GM12878 (cell line): ENCODE results near the gene ALX4. TPM values are rescaled to one million over a fixed set of nuclear protein-coding genes. Genes with fewer than 3 reads are reported as not detected.

Experiments used
- ATAC-seq: fragments of 200-7000 bp; cut with Tn5 transposase; 3 replicates; pipeline ENCODE4 v1.9.1; 2020; ENCODE audit warnings: mild to moderate bottlenecking, moderate library complexity
- BruUV-seq: library from RNA; stranded (reverse); fragments of 400-500 nt; replicated peaks from 2 replicates; lab custom pipeline; 2021; lab: Mats Ljungman, UMichigan
- CTCF ChIA-PET: fragments of 300-600 bp; sonication (Branson Sonifier 250); formaldehyde crosslinking; extraction: SDS; loops from one replicate; lab custom pipeline; 2021; ENCODE audit warnings: inconsistent platforms; lab: Yijun Ruan, JAX
- POLR2A ChIA-PET: fragments of 350-600 bp; formaldehyde crosslinking; extraction: SDS; loops from one replicate; lab custom pipeline; 2021; ENCODE audit warnings: inconsistent platforms; lab: Charles Lee
- RAD21 ChIA-PET: fragments of 300-600 bp; sonication (Branson Sonifier 250); formaldehyde crosslinking; loops from one replicate; lab custom pipeline; 2023; ENCODE audit warnings: antibody characterized with exemption; ENCODE audit not compliant: unreplicated experiment; lab: Charles Lee
- SMC1A ChIA-PET: fragments of 300-600 bp; sonication (Branson Sonifier 250); formaldehyde crosslinking; loops from one replicate; lab custom pipeline; 2023; ENCODE audit not compliant: unreplicated experiment, uncharacterized antibody; lab: Charles Lee
- DNase-seq: peaks from one replicate; pipeline ENCODE4 v3.0.0-alpha.2; 2011; ENCODE audit warnings: low read depth, low spot score
- FAIRE-seq: peaks from 3 replicates; lab custom pipeline; 2011; peaks lifted over from hg19 to GRCh38; lab: Jason Lieb, UNC
- H2AFZ ChIP-seq: 2 replicates; pipeline ENCODE4 v1.6.0; 2011; ENCODE audit warnings: low read depth, low read length, control low read depth; ENCODE audit not compliant: control insufficient read depth
- H3K27ac ChIP-seq: 2 replicates; pipeline ENCODE4 v1.5.1; 2011; ENCODE audit warnings: control low read depth; ENCODE audit not compliant: control insufficient read depth, insufficient read depth
- H3K27me3 ChIP-seq, 2 experiments: replicated peaks in 1 of 2; 2 replicates each; pipeline versions ENCODE4 v1.6.0 to v1.6.1; 2011; ENCODE audit warnings: low read length in 1 of 2; ENCODE audit not compliant: control insufficient read depth in 2 of 2, insufficient read depth in 2 of 2
- H3K36me3 ChIP-seq, 2 experiments: 2 replicates each; pipeline ENCODE4 v1.5.1; 2011; ENCODE audit warnings: low read length in 1 of 2; ENCODE audit not compliant: control insufficient read depth in 2 of 2, insufficient read depth in 2 of 2
- H3K4me1 ChIP-seq: 2 replicates; pipeline ENCODE4 v1.6.1; 2011; ENCODE audit warnings: mild to moderate bottlenecking, low read length, moderate library complexity, mixed read lengths; ENCODE audit not compliant: control insufficient read depth, insufficient read depth
- H3K4me2 ChIP-seq: 2 replicates; pipeline ENCODE4 v1.6.0; 2011; ENCODE audit warnings: control low read depth; ENCODE audit not compliant: control insufficient read depth, insufficient read depth
- H3K4me3 ChIP-seq: fragments of 200-600 bp; sonication (generic); 2 replicates; pipeline ENCODE4 v1.5.1; 2016
- H3K79me2 ChIP-seq: 2 replicates; pipeline ENCODE4 v1.6.0; 2011; ENCODE audit warnings: low read length; ENCODE audit not compliant: control insufficient read depth, insufficient read depth
- H3K9ac ChIP-seq: 2 replicates; pipeline ENCODE4 v1.8.0; 2011; ENCODE audit warnings: low read length, control low read depth, mixed read lengths; ENCODE audit not compliant: control insufficient read depth, insufficient read depth
- H3K9me3 ChIP-seq: replicated peaks from 3 replicates; pipeline ENCODE4 v1.5.1; 2011; ENCODE audit warnings: mild to moderate bottlenecking, low read length; ENCODE audit not compliant: control insufficient read depth, insufficient read depth
- H4K20me1 ChIP-seq: 2 replicates; pipeline ENCODE4 v1.6.0; 2011; ENCODE audit not compliant: control insufficient read depth, insufficient read depth
- BCL11A ChIP-seq: IDR thresholded peaks from 2 replicates; pipeline ENCODE4 v1.6.1; 2011; ENCODE audit warnings: low read depth, low read length
- EGR1 ChIP-seq, 2 experiments: IDR thresholded peaks; 1 replicate in 1 of 2; 2 replicates in 1 of 2; pipeline ENCODE4 v1.6.1; 2011 to 2012; ENCODE audit warnings: low read depth in 2 of 2, low read length in 2 of 2, borderline replicate concordance in 1 of 2, mild to moderate bottlenecking in 1 of 2, moderate library complexity in 1 of 2
- GATAD2B ChIP-seq: fragments of 450-650 bp; conservative IDR thresholded peaks from 2 replicates; pipeline ENCODE4 v1.6.1; 2017; ENCODE audit warnings: low read depth, mild to moderate bottlenecking, moderate library complexity
- KDM1A ChIP-seq: fragments of 200-600 bp; sonication (generic); IDR thresholded peaks from 2 replicates; pipeline ENCODE4 v1.6.1; 2016; ENCODE audit warnings: borderline replicate concordance
- MXI1 ChIP-seq: fragments of 150-350 bp; IDR thresholded peaks from 2 replicates; pipeline ENCODE4 v1.6.1; 2011; ENCODE audit warnings: low read depth, mild to moderate bottlenecking, inconsistent platforms, low read length, improper control_type of control experiment
- NR2C2 ChIP-seq: IDR thresholded peaks from 2 replicates; pipeline ENCODE4 v1.6.1; 2011; ENCODE audit warnings: borderline replicate concordance, low read depth; ENCODE audit not compliant: control insufficient read depth, insufficient read length
- SKIL ChIP-seq: fragments of 450-650 bp; IDR thresholded peaks from 2 replicates; pipeline ENCODE4 v1.6.1; 2017; ENCODE audit warnings: mild to moderate bottlenecking, low read depth, inconsistent platforms; ENCODE audit not compliant: poor library complexity, severe bottlenecking
- SPI1 ChIP-seq: IDR thresholded peaks from 2 replicates; pipeline ENCODE4 v1.6.1; 2011; ENCODE audit warnings: low read depth, mild to moderate bottlenecking, low read length, moderate library complexity, borderline replicate concordance; ENCODE audit not compliant: insufficient read depth
- TCF7 ChIP-seq: IDR thresholded peaks from 2 replicates; pipeline ENCODE4 v1.6.1; 2014; ENCODE audit warnings: antibody characterized with exemption, borderline replicate concordance
- WRNIP1 ChIP-seq: IDR thresholded peaks from 2 replicates; pipeline ENCODE4 v1.6.1; 2011; ENCODE audit warnings: low read depth, low read length, improper control_type of control experiment, borderline replicate concordance
- ZBTB4 ChIP-seq: fragments of 450-650 bp; formaldehyde crosslinking; IDR thresholded peaks from 2 replicates; pipeline ENCODE4 v1.4.0; 2022; ENCODE audit warnings: mild to moderate bottlenecking, moderate library complexity
- ZNF384 ChIP-seq: IDR thresholded peaks from 2 replicates; pipeline ENCODE4 v1.6.1; 2012; ENCODE audit warnings: low read depth, mild to moderate bottlenecking, low read length, improper control_type of control experiment, borderline replicate concordance
- WGBS: methylation state at CpG from one replicate; pipeline ENCODE4 v1.1.6; 2016; ENCODE audit warnings: low lambda C conversion rate; ENCODE audit not compliant: insufficient replicate concordance, insufficient coverage; ENCODE audit errors: missing lambda C conversion rate; 5-methylcytosine and 5-hydroxymethylcytosine counted together
- in situ Hi-C: fragments of 300-500 bp; cut with MboI; formaldehyde crosslinking; loops from 9 replicates; pipeline ENCODE4 v1.14.3; 2018; ENCODE audit warnings: mixed read lengths
- intact Hi-C: fragments of 100-400 bp; cut with micrococcal nuclease; formaldehyde crosslinking; loops from one replicate; pipeline ENCODE4 v1.14.2; 2022; ENCODE audit not compliant: unreplicated experiment
- polyA plus RNA-seq, 11 experiments: library from polyadenylated mRNA; depleted of rRNA in 4 of 11; unstranded in 6 of 11; stranded (reverse) in 5 of 11; fragments of >200 nt; fragmentation: Nextera tagmentation in 4 of 11; fragmentation: Illumina TruSeq in 1 of 11; extraction: Ambion mirVana in 4 of 11; extraction: Trizol in 1 of 11; gene quantifications; 1 replicate in 1 of 11; 2 replicates in 10 of 11; pipeline versions ENCODE4 v1.2.1 to v1.2.3, GENCODE V29; 2011 to 2016; ENCODE audit warnings: inconsistent platforms in 2 of 11, missing spikeins in 2 of 11, low read depth in 1 of 11
- total RNA-seq, 4 experiments: library from RNA; depleted of rRNA in 3 of 4; stranded (reverse); fragments of >200 nt in 3 of 4; fragmentation: Illumina TruSeq in 1 of 4; extraction: Trizol in 1 of 4; gene quantifications; 2 replicates each; pipeline versions ENCODE4 v1.2.1 to v1.2.3, GENCODE V29; 2013 to 2021

Gene ALX4
- total and polyA plus RNA-seq, 10 of the 15 experiments (the other 5 are each of a cell fraction or from before 2014, with no cell fraction given), result not detected

DNA sequence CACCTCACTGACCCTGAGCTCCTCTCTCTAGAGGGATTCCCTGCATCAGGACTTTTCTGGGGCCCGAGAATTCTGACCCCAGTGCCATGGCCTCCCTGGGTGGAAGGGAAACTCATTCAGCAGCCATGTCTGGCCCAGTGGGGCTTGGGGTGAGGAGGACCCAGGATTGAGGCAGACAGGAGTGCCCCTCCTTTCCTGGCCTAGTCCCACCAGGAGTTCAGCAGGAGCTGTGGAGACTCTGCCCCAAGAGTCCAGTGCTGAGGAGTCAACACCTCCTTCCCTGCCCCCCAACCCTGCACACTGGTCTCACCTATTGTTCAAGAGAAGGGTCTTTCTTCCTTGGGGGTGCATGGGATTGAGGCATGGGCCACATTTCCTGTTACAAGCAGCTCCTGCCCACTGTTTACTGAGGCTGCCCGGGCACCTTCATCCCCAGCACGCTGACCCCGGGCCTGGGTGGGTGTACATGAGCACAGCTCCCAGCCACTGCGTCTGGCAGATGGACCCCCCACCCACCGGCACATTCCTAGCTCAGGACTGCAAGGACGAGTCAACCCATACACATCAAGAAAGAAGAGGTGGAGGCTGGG lies 33.9 kb downstream of the ALX4 start:
- Histone ChIP-seq H3K4me1 (no peaks in the 10 kb centered on the region), H3K4me2 (no peak overlapping the region), H3K27me3 (no peaks in the 10 kb centered on the region; a peak in 1 of 4 replicates), H3K36me3 (no peaks in the 10 kb centered on the region), H3K79me2 (no peaks in the 10 kb centered on the region), H2AFZ (no peak overlapping the region), H3K9me3 (no peaks in the 10 kb centered on the region; the same call in 2 of the 3 replicates), H3K4me3 (no peak overlapping the region), H3K27ac (no peak overlapping the region), H4K20me1 (no peaks in the 10 kb centered on the region), H3K9ac (no peak overlapping the region)
- no TSS peak for BruUV-seq
- ATAC-seq (no peak), DNase-seq (no peak), FAIRE-seq (no peak)
- ChIA-PET CTCF (interaction anchor here (1.2 to 2.8 kb wide), 2 partner anchors 10 to 182 kb away, joined by 5 to 9 read pairs; no protein-coding TSS in a partner anchor), POLR2A (no interaction called here), RAD21 (interaction anchor here (0.6 kb wide), 1 partner anchor 117 kb away, joined by 4 read pairs; no protein-coding TSS in a partner anchor), SMC1A (no interaction called here)
- intact Hi-C loops (no loop called here), in situ Hi-C loops (no loop called here)
- WGBS, result 17% methylated on average over 3 of the region's 7 CpGs
- TF ChIP-seq SKIL (no peak), BCL11A (no peak), NR2C2 (no peak), EGR1 (IDR thresholded peaks at IDR 0.05; ENCODE audit: borderline replicate concordance in 1 of 2, low read depth in 2 of 2, low read length in 2 of 2) (no peak), TCF7 (no peak), ZBTB4 (no peak), GATAD2B (no peak), MXI1 (no peak), KDM1A (no peak), WRNIP1 (no peak), SPI1 (no peak), ZNF384 (no peak)
